Body of pancreas (tissue), 4 donors: ENCODE data around the gene TUBB2B.

Experiments used
- POLR2A ChIP-seq, 3 donors: fragments of 450-650 bp; IDR thresholded peaks; one replicate each; pipeline ENCODE4 v1.6.1; 2016; ENCODE audit warnings: antibody characterized with exemption in 3 of 3, mild to moderate bottlenecking in 2 of 3
- TF ChIP-seq, protein P1 (sequence below), 7 experiments: fragments of 450-650 bp in 4 of 7; fragments of 200-600 bp in 3 of 7; sonication (generic) in 3 of 7; IDR thresholded peaks; one replicate each; pipeline ENCODE4 v1.5.1; 2016 to 2019; ENCODE audit warnings: antibody characterized with exemption in 7 of 7

DNA sequence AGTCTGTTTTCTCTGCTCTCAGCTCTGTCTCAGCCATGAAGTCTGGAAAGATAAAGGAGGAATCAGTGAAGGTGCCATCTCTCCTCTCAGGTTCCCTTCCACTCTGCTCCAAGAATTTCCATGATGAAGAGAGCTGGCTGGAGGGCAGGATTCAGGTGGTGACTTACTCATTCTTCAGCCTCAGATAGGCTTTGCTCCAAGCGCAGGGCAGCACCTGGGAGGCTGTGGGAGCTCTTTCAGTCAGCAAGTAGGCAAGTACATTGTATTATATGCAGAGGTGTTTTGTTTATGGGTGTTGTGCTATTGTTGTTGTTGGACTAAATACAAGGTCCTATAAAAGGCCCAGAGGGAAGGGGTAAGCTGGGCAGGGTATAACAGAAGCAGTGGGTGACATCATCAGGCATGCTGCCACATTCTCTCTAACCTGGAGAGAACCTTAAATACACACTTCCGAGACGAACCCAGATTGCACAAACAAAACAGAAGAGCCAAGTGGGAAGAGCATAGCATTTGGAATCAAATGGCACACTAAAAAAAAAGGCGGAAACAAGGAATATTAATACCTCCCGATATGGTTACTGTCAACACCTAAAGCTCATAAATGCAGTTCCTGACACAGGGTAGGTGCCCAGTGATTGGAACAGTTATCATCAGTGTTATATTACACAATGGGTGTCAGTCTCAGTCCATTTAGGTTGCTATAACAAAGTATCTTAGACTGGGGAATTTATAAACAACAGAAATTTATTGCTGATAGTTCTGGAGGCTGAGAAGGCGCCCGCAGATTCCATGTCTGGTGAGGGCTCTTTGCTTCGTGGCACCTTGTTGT lies 16.8 kb upstream of the TUBB2B start:
- TF ChIP-seq, protein P1, sequence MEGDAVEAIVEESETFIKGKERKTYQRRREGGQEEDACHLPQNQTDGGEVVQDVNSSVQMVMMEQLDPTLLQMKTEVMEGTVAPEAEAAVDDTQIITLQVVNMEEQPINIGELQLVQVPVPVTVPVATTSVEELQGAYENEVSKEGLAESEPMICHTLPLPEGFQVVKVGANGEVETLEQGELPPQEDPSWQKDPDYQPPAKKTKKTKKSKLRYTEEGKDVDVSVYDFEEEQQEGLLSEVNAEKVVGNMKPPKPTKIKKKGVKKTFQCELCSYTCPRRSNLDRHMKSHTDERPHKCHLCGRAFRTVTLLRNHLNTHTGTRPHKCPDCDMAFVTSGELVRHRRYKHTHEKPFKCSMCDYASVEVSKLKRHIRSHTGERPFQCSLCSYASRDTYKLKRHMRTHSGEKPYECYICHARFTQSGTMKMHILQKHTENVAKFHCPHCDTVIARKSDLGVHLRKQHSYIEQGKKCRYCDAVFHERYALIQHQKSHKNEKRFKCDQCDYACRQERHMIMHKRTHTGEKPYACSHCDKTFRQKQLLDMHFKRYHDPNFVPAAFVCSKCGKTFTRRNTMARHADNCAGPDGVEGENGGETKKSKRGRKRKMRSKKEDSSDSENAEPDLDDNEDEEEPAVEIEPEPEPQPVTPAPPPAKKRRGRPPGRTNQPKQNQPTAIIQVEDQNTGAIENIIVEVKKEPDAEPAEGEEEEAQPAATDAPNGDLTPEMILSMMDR (IDR thresholded peaks at IDR 0.05), result no peak
- no peak for TF ChIP-seq POLR2A (IDR thresholded peaks at IDR 0.05)
